Measurements from ENCODE around the gene METTL25. TPM values are rescaled to one million over a fixed set of nuclear protein-coding genes. Genes with fewer than 3 reads are reported as not detected.

The METTL25 gene
- total RNA-seq, 1 experiment from 2014 or later, result 5.1 TPM

GRCh38 chr12:82515652-82516051 lies 157.3 kb downstream of the METTL25 start:
- H4K20me1 ChIP-seq (ENCODE audit: low read length), result no peaks in the 10 kb centered on the region
- no peaks in the 10 kb centered on the region for H3K9me2 ChIP-seq (replicated peaks; ENCODE audit: low read length)
- H3K4me2 ChIP-seq (ENCODE audit: low read length), result no peak overlapping the region
- no TSS peak for BruUV-seq (replicated peaks)
- no peak for ATAC-seq
- no peak for DNase-seq
- no peak overlapping the region for H3K27ac ChIP-seq (ENCODE audit: low read length)
- ChIA-PET CTCF (no interaction called here), POLR2A (ENCODE audit: unreplicated experiment) (no interaction called here)
- no peak overlapping the region for H3K9ac ChIP-seq (ENCODE audit: low read length)
- no peaks in the 10 kb centered on the region for H3K36me3 ChIP-seq (ENCODE audit: low read depth, low read length)
- no peaks in the 10 kb centered on the region for H3F3A ChIP-seq (ENCODE audit: low read length, unreplicated experiment)
- TF ChIP-seq CTCF (conservative IDR thresholded peaks at IDR 0.05; ENCODE audit: low read depth, low read length) (no peak), EZH2 (IDR thresholded peaks at IDR 0.05; ENCODE audit: low read length, unreplicated experiment) (no peak), EZH2phosphoT487 (IDR thresholded peaks at IDR 0.05; ENCODE audit: borderline replicate concordance, low read length) (no peak)
- no peaks in the 10 kb centered on the region for H3K79me2 ChIP-seq (ENCODE audit: low read length)
- intact Hi-C loops (cut with micrococcal nuclease), result no loop called here
- no peak overlapping the region for H3K4me3 ChIP-seq (ENCODE audit: low read length)
- no peaks in the 10 kb centered on the region for H3K4me1 ChIP-seq (ENCODE audit: insufficient read depth, low read length)
- no peak overlapping the region for H2AFZ ChIP-seq (ENCODE audit: low read length)
- H3K9me3 ChIP-seq (ENCODE audit: low read length), result no peaks in the 10 kb centered on the region
- no peaks in the 10 kb centered on the region for H3K27me3 ChIP-seq (ENCODE audit: low read length)

GRCh38 chr12:82517027-82517426 lies 158.7 kb downstream of the METTL25 start:
- no peaks in the 10 kb centered on the region for H3F3A ChIP-seq (ENCODE audit: low read length, unreplicated experiment)
- H3K27ac ChIP-seq (ENCODE audit: low read length), result no peak overlapping the region
- H3K79me2 ChIP-seq (ENCODE audit: low read length), result no peaks in the 10 kb centered on the region
- H3K4me1 ChIP-seq (ENCODE audit: insufficient read depth, low read length), result no peaks in the 10 kb centered on the region
- ATAC-seq (peak; percentile 61), DNase-seq (peak; percentile 58)
- no peak overlapping the region for H3K4me3 ChIP-seq (ENCODE audit: low read length)
- no peaks in the 10 kb centered on the region for H3K27me3 ChIP-seq (ENCODE audit: low read length)
- H3K9me3 ChIP-seq (ENCODE audit: low read length), result no peaks in the 10 kb centered on the region
- H3K4me2 ChIP-seq (ENCODE audit: low read length), result no peak overlapping the region
- CTCF ChIA-PET, result no interaction called here
- POLR2A ChIA-PET (ENCODE audit: unreplicated experiment), result no interaction called here
- no peaks in the 10 kb centered on the region for H3K36me3 ChIP-seq (ENCODE audit: low read depth, low read length)
- TF ChIP-seq EZH2phosphoT487 (IDR thresholded peaks at IDR 0.05; ENCODE audit: borderline replicate concordance, low read length), result no peak
- TF ChIP-seq CTCF (conservative IDR thresholded peaks at IDR 0.05; ENCODE audit: low read depth, low read length), result peak; percentile 74
- no peak overlapping the region for H3K9ac ChIP-seq (ENCODE audit: low read length)
- no peaks in the 10 kb centered on the region for H3K9me2 ChIP-seq (replicated peaks; ENCODE audit: low read length)
- H2AFZ ChIP-seq (ENCODE audit: low read length), result no peak overlapping the region
- intact Hi-C loops (cut with micrococcal nuclease), result no loop called here
- no TSS peak for BruUV-seq (replicated peaks)
- H4K20me1 ChIP-seq (ENCODE audit: low read length), result no peaks in the 10 kb centered on the region

- POLR2A ChIA-PET (ENCODE audit: unreplicated experiment), result interaction anchor here (0.6 kb wide), 1 partner anchor 25 kb away, joined by 3 read pairs; no protein-coding TSS in a partner anchor
These were observed 159.5 kb downstream of the METTL25 start for GRCh38 chr12:82517808-82518207.

More at GRCh38 chr12:82517808-82518207, 159.5 kb downstream of the METTL25 start:
- BruUV-seq (replicated peaks), result no TSS peak
- H3K79me2 ChIP-seq (ENCODE audit: low read length), result no peaks in the 10 kb centered on the region
- CTCF ChIA-PET, result no interaction called here
- TF ChIP-seq EZH2phosphoT487 (IDR thresholded peaks at IDR 0.05; ENCODE audit: borderline replicate concordance, low read length) (no peak), CTCF (conservative IDR thresholded peaks at IDR 0.05; ENCODE audit: low read depth, low read length) (no peak), EZH2 (IDR thresholded peaks at IDR 0.05; ENCODE audit: low read length, unreplicated experiment) (no peak)
- ATAC-seq (no peak), DNase-seq (peak; percentile 14)
- no peaks in the 10 kb centered on the region for H3K4me1 ChIP-seq (ENCODE audit: insufficient read depth, low read length)
- intact Hi-C loops (cut with micrococcal nuclease), result no loop called here
- H3K27ac ChIP-seq (ENCODE audit: low read length), result no peak overlapping the region
- H3F3A ChIP-seq (ENCODE audit: low read length, unreplicated experiment), result no peaks in the 10 kb centered on the region
- H3K9ac ChIP-seq (ENCODE audit: low read length), result no peak overlapping the region
- H3K27me3 ChIP-seq (ENCODE audit: low read length), result no peaks in the 10 kb centered on the region
- no peaks in the 10 kb centered on the region for H3K9me2 ChIP-seq (replicated peaks; ENCODE audit: low read length)
- H3K4me2 ChIP-seq (ENCODE audit: low read length), result no peak overlapping the region
- no peaks in the 10 kb centered on the region for H3K36me3 ChIP-seq (ENCODE audit: low read depth, low read length)
- no peak overlapping the region for H3K4me3 ChIP-seq (ENCODE audit: low read length)
- no peaks in the 10 kb centered on the region for H4K20me1 ChIP-seq (ENCODE audit: low read length)
- H2AFZ ChIP-seq (ENCODE audit: low read length), result no peak overlapping the region
- no peaks in the 10 kb centered on the region for H3K9me3 ChIP-seq (ENCODE audit: low read length)
